Mesothelial cell of epicardium (in vitro differentiated cells): Measurements from ENCODE around the gene MAGEF1. TPM values are rescaled to one million over a fixed set of nuclear protein-coding genes. Genes with fewer than 3 reads are reported as not detected.
A peak's percentile ranks its signal among the peaks of the same experiment; 100 is the strongest.
"Not testable (repeated sequence)": the region's sequence is repeated elsewhere in the genome, so short reads cannot be mapped to it uniquely, and the experiment has no call there.

ENCODE experiments used
- DNase-seq, 2 experiments: peaks; one replicate each; pipeline ENCODE4 v3.0.0; 2021; ENCODE audit warnings: low spot score in 2 of 2; ENCODE audit not compliant: unreplicated experiment in 2 of 2
- H3K27ac Mint-ChIP-seq: 2 replicates; pipeline ENCODE4 v1.8.0; 2021; ENCODE audit warnings: mixed read lengths
- H3K27me3 Mint-ChIP-seq: 2 replicates; pipeline ENCODE4 v1.8.0; 2021; ENCODE audit warnings: low read depth, mixed read lengths
- H3K36me3 Mint-ChIP-seq: 2 replicates; pipeline ENCODE4 v1.8.0; 2021; ENCODE audit warnings: mixed read lengths
- H3K4me1 Mint-ChIP-seq: 2 replicates; pipeline ENCODE4 v1.8.0; 2021; ENCODE audit warnings: mixed read lengths
- H3K4me3 Mint-ChIP-seq: 2 replicates; pipeline ENCODE4 v1.8.0; 2021; ENCODE audit warnings: mild to moderate bottlenecking, moderate library complexity, mixed read lengths
- H3K9me3 Mint-ChIP-seq: 2 replicates; pipeline ENCODE4 v1.8.0; 2021; ENCODE audit warnings: mixed read lengths
- total RNA-seq: library from RNA; stranded (reverse); gene quantifications from 3 replicates; pipeline ENCODE4 v1.2.1, GENCODE V29; 2021
- TF ChIP-seq, protein P1 (sequence below): fragments of 200-600 bp; sonication (generic); IDR thresholded peaks from one replicate; pipeline ENCODE4 v1.5.0; 2021; ENCODE audit warnings: antibody characterized with exemption; ENCODE audit not compliant: unreplicated experiment

The MAGEF1 gene
- total RNA-seq, 1 donor from 2014 or later, result 68.4 TPM

DNA sequence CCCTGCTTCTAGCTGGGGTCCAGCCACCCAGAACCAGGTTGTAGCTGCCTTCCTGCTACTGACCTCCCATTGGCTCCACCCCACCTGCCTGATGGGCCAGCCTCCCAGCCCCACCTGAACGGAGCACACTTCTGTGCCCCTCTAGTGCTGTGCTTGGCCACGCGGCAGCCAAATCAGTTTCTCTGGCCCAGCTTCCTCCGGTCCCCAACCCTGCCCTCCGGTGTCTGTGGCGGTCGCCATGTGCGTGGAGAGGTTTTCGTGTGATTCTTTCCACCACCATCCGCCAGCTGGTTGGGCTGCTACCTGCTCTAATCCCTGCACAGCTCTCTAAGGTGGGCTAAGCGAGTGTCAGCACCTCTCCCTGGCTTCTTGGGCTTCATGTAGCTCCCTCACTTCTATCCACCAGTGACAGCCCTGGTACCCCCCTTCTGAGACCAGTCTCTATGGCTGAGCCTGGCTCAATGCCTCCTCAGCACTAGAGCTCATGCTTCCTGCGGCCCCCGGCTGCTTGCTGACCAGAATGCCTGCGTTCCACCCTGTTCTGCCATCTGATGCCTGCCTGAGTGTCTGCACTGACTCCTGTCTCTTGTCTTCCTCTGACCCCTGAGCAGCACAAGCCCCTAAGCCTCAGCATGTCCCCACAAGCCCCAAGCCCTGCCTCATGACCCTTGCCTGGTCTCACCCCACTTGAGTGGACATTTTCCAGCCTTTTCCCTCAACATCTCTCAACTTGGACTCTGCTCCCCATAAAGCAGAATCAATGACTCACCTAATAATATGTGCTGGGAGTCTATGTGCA, 23.2 kb upstream of the MAGEF1 start:
- TF ChIP-seq, protein P1, sequence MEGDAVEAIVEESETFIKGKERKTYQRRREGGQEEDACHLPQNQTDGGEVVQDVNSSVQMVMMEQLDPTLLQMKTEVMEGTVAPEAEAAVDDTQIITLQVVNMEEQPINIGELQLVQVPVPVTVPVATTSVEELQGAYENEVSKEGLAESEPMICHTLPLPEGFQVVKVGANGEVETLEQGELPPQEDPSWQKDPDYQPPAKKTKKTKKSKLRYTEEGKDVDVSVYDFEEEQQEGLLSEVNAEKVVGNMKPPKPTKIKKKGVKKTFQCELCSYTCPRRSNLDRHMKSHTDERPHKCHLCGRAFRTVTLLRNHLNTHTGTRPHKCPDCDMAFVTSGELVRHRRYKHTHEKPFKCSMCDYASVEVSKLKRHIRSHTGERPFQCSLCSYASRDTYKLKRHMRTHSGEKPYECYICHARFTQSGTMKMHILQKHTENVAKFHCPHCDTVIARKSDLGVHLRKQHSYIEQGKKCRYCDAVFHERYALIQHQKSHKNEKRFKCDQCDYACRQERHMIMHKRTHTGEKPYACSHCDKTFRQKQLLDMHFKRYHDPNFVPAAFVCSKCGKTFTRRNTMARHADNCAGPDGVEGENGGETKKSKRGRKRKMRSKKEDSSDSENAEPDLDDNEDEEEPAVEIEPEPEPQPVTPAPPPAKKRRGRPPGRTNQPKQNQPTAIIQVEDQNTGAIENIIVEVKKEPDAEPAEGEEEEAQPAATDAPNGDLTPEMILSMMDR, result no peak
- no peak overlapping the region for H3K4me3 Mint-ChIP-seq
- H3K4me1 Mint-ChIP-seq, result peaks cover 35% of the 10 kb centered on the region
- peak in 1 of 2 experiments; percentile 36 for DNase-seq
- no peak overlapping the region for H3K27ac Mint-ChIP-seq
- no peaks in the 10 kb centered on the region for H3K9me3 Mint-ChIP-seq
- no peaks in the 10 kb centered on the region for H3K36me3 Mint-ChIP-seq
- no peaks in the 10 kb centered on the region for H3K27me3 Mint-ChIP-seq

DNA sequence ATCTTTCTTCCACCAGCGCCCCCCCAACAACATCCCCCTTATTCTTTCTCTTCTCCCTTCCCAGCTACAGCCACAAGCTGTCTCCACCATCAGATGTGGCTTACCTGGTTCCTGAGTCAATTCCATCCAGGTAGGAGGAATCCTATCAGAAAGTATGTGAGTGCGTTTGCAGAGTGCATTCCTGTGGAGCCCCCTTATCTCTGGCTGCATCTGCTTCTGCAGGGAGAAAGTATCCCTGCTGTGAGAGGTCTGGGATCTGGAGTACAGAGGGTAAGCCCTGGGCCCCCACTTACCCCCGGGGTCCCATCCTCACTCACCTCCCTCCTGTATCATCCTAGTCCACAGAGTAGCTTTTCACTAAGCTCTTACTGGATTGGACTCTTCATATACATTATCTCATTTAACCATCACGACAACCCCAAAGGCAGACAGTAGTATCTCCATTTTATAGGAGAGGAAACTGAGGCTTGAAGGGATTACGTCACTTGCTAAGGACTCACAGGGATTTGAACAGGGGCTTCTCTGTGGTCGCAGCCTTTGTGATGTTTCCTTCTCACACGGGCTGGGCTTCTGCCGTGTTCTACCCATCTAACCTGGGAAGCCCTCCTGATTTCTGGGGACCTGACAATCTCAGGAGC, 22.2 kb upstream of the MAGEF1 start:
- no peak for DNase-seq
- Mint-ChIP-seq H3K4me3 (no peak overlapping the region), H3K27ac (no peak overlapping the region), H3K36me3 (no peaks in the 10 kb centered on the region), H3K27me3 (no peaks in the 10 kb centered on the region), H3K9me3 (no peaks in the 10 kb centered on the region), H3K4me1 (peaks cover 30% of the 10 kb centered on the region)
- TF ChIP-seq, protein P1, result no peak

DNA sequence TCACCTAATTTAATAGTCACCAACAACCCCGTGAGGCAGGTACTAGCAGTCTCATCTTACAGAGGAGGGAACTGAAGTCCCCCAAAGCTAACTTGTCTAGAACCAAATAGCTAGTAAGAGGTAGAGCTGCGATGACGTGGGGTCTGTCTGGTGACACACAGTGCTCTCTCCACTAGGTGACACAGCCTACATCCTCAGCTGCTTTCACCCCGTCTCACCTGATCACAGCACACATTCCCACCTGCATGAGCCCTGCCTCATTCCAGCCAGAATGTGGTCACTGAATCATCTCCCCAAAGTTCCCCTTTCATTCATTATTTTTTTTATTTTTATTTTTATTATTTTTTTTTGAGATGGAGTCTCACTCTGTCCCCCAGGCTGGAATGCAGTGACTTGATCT, 21.3 kb upstream of the MAGEF1 start:
- Mint-ChIP-seq H3K4me1 (peaks cover 22% of the 10 kb centered on the region), H3K27me3 (no peaks in the 10 kb centered on the region), H3K4me3 (no peak overlapping the region), H3K36me3 (no peaks in the 10 kb centered on the region), H3K9me3 (no peaks in the 10 kb centered on the region), H3K27ac (no peak overlapping the region)
- TF ChIP-seq, protein P1, result no peak
- DNase-seq, result no peak

DNA sequence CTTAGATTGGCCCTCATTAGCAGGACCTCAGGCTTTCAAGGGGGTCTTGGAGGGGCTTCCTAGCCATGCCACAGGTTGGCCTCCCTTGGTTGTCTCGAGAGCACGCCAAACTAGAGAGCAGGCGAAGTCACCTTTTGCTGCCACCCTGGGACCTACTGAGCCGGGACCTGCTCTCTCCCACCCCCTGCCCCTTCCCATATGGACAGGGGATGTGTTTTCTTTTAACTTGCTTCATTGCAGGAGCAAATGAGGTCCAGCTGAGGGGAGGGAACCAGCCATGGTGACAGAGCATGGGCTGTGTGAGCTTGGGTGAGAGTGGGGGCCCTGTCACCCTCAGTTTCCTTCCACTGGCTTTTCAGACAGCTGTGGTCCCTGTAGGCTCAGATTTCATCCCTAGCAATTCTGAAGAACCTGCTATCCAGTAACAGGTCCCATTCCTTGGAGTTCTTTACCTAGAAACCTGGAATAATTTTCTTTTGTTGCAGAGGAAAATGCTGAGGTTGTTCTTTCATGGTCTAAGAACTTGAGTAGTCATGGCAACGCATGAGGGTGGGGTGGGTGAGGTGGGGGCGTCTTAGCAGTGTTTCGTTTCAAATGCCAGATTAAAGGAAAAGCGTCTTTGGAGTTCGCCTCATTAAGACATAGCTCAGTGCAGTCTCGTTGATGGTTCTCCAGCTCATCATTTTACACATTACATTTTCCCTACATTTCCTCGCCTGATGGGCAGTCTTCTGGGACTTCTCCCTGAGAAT, 20.1 kb upstream of the MAGEF1 start:
- H3K4me1 Mint-ChIP-seq, result peaks cover 18% of the 10 kb centered on the region
- H3K27me3 Mint-ChIP-seq, result no peaks in the 10 kb centered on the region
- no peak for DNase-seq
- TF ChIP-seq, protein P1, result no peak
- no peaks in the 10 kb centered on the region for H3K9me3 Mint-ChIP-seq
- H3K4me3 Mint-ChIP-seq, result no peak overlapping the region
- H3K27ac Mint-ChIP-seq, result no peak overlapping the region
- no peaks in the 10 kb centered on the region for H3K36me3 Mint-ChIP-seq

DNA sequence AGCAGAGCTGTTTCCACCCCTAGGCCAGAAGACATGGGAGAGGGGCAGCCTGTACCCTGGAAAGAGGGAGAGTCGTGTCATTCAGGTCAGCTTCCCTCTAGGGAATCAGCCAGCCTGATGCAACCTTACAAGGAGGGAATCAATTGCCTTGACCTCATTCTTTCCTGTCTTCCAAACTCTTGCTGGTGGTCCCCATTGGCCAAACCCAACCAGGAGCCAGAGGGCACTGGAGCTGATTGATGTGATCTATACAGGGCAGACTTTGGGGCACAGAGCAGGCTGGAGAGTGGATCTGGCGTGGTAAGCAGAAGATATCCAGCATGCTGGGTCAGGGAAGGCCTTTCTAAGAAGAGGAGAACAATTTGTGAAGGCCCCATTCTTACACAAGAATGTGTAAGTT, 19.1 kb upstream of the MAGEF1 start:
- Mint-ChIP-seq H3K36me3 (no peaks in the 10 kb centered on the region), H3K27me3 (no peaks in the 10 kb centered on the region), H3K9me3 (no peaks in the 10 kb centered on the region), H3K4me3 (no peak overlapping the region), H3K27ac (no peak overlapping the region), H3K4me1 (peaks cover 27% of the 10 kb centered on the region)
- no peak for DNase-seq
- TF ChIP-seq, protein P1, result no peak

DNA sequence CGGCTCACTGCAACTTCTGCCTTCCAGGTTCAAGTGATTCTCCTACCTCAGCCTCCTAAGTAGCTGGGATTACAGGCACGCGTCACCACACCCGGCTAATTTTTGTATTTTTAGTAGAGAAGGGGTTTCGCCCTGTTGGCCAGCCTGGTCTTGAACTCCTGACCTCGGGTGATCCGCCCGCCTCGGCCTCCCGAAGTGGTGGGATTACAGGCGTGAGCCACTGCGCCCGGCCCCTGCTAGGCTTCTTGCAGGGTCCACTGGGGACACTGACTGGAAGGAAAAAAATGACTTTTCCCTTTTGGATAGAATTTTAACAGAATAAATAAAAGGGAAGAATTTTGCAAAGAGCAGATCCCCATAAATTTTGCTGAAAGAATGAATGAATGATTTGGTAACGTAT, 17.3 kb upstream of the MAGEF1 start:
- peaks cover 39% of the 10 kb centered on the region for H3K4me1 Mint-ChIP-seq
- not testable (repeated sequence) for H3K36me3 Mint-ChIP-seq, DNase-seq, H3K9me3 Mint-ChIP-seq, H3K27ac Mint-ChIP-seq, H3K27me3 Mint-ChIP-seq, H3K4me3 Mint-ChIP-seq
